ENCODE results near the gene PCDH12. TPM values are rescaled to one million over a fixed set of nuclear protein-coding genes. Genes with fewer than 3 reads are reported as not detected.

Gene PCDH12
- total RNA-seq, 2 donors from 2014 or later = 5.4 to 10.0 TPM

Other genes with a start within 250 kb of the PCDH12 start
- 10 to 100 TPM; 20.7 to 36.0 TPM for gene PCDH1, start 79.8 kb downstream of the PCDH12 start, total RNA-seq
- 10 to 100 TPM; 79.9 to 85.5 TPM for gene DELE1, start 34.3 kb downstream of the PCDH12 start, total RNA-seq
- 10 to 100 TPM; 71.8 to 87.4 TPM for gene RNF14, start 10.9 kb upstream of the PCDH12 start, total RNA-seq
- gene GNPDA1, start 54.8 kb upstream of the PCDH12 start, total RNA-seq = 10 to 100 TPM; 17.3 to 25.7 TPM
- 10 to 100 TPM; 54.9 to 63.6 TPM for gene NDFIP1, start 150.6 kb upstream of the PCDH12 start, total RNA-seq